GM19025 (cell line): ENCODE results near the gene PAQR5.
"Not testable (repeated sequence)": the region's sequence is repeated elsewhere in the genome, so short reads cannot be mapped to it uniquely, and the experiment has no call there.

Experiments used
- ATAC-seq: cut with Tn5 transposase; IDR thresholded peaks from one replicate; pipeline ENCODE4 v1.9.1; 2021; ENCODE audit warnings: mild to moderate bottlenecking, low read depth, moderate library complexity; ENCODE audit not compliant: unreplicated experiment

The PAQR5 gene

GRCh38 chr15:69298697-69299441 is at the start of gene PAQR5:
Gene PAQR5 (plus strand): TSS chr15:69298912. CDS start chr15:69360081, 61,169 bp downstream.
- ATAC-seq = no peak

DNA sequence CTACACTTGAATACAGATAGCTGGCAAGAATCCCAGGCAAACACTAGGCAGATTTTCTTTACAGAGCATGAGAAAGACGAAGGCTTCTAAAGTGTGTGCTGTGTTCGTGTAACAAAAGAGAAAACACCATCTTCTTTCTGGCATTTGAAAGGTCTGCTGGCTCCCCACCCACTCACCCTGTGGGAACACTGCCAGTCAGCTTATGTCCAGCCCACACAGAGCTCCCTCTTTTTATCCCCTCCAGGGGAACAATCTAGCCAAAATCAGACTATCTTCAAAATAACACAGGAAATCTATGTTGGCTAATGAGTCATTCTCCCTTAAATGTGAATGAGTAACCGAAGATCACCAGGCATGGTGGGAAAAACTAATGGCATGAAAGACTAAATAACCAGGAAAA is 45.6 kb upstream of the PAQR5 start:
- no peak for ATAC-seq

GRCh38 chr15:69265347-69265955 is 33.3 kb upstream of the PAQR5 start:
- ATAC-seq = no peak

GRCh38 chr15:69271217-69271616 is 27.5 kb upstream of the PAQR5 start:
- ATAC-seq = no peak

DNA sequence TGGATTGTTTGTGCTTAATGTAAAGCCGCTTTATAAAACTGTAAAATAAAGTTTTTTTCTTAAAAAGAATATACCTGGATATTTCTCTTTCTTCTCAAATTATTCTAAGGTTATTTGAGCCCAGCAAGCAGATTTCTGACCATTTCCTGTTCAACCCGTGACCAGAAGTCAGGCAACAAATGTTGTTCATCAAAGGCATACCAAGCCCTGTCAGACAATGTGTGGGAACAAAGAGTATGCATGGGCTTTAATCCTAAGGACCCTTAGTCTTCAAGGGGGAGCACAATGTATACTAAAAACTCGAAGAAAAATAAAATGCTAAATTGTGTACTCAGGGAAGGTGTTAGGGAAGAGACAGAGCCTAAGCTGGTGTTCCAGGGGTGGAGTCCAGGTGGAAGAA is 26.6 kb upstream of the PAQR5 start:
- no peak for ATAC-seq

GRCh38 chr15:69272891-69273290 is 25.8 kb upstream of the PAQR5 start:
- ATAC-seq = no peak

DNA sequence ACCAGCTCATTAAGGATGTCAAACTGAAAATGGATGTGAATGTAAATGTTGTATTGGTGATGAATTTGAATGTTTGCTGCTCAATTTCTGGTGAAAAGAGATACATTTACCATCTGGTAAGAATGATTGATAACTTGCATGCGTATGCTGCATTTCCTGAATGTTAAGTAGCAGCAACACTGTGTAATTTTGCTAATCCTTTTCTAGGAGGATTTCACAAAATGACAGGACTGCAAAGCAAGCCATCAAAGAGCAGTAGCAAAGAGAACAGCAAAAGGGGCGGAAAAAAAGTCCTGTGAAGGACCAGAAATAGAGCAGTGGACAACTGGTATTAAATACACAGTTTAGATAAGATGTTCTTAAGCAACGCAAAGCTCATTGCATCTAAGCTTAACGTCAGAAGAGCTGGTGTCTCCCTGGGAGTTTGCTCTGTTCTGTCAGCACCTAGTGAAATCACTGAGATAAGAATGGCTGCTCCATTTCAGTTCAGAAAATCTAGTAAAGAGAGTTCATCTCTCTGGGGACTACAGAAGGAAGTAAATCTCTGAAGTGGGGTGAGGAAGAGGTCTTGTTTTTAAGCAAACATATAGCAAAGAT is 23.5 kb upstream of the PAQR5 start:
- no peak for ATAC-seq

GRCh38 chr15:69275933-69276560 is 22.7 kb upstream of the PAQR5 start:
- ATAC-seq = no peak

- no peak for ATAC-seq
These were observed 21.4 kb upstream of the PAQR5 start for GRCh38 chr15:69277316-69277715.

- no peak for ATAC-seq
These were observed 19.1 kb upstream of the PAQR5 start for GRCh38 chr15:69279636-69280035.

GRCh38 chr15:69280783-69281182 is 17.9 kb upstream of the PAQR5 start:
- ATAC-seq = no peak

- ATAC-seq = no peak
These were observed 16.5 kb upstream of the PAQR5 start for GRCh38 chr15:69282104-69282743.

- no peak for ATAC-seq
These were observed 12.9 kb upstream of the PAQR5 start for GRCh38 chr15:69285834-69286233.

- no peak for ATAC-seq
These were observed 10.7 kb upstream of the PAQR5 start for GRCh38 chr15:69288011-69288410.

DNA sequence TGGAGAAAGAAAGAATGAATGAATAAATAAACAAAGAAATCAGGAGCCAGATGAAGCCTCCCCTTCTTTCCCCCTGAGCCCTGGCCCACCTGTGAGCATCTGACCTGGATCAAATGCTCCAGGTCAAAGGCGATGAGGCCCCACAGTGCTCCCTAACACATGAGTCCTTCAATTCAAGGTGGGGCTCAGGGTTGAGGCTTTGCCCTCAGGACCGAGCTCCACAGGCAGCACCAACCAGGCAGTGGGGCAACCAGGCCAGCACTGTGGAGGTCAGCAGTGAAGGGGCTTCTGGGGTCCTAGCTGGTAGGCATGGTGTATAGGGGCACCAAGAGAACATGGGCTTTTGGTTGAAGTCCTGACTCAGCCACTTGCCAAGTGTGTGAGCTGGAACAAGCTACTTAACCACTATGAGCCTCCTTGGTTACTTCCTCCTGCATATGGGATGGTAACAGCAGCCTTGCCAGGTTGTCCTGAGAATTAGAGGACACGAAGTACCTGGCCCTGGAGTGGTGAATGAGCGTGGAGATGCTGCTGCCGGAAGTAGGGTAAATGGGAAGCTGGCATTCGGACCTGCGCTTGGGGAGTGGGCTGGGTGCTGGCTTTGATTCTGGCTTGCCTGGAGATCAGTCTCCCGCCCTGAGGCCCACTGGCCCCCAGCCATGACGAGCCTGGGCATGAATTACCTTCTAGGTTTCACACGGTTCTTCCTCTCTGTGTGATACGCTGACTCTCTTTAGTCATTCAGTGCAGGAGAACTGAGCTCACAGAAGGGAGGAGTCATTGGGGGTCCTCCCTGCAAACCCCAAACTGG is 10.0 kb upstream of the PAQR5 start:
- ATAC-seq = no peak

DNA sequence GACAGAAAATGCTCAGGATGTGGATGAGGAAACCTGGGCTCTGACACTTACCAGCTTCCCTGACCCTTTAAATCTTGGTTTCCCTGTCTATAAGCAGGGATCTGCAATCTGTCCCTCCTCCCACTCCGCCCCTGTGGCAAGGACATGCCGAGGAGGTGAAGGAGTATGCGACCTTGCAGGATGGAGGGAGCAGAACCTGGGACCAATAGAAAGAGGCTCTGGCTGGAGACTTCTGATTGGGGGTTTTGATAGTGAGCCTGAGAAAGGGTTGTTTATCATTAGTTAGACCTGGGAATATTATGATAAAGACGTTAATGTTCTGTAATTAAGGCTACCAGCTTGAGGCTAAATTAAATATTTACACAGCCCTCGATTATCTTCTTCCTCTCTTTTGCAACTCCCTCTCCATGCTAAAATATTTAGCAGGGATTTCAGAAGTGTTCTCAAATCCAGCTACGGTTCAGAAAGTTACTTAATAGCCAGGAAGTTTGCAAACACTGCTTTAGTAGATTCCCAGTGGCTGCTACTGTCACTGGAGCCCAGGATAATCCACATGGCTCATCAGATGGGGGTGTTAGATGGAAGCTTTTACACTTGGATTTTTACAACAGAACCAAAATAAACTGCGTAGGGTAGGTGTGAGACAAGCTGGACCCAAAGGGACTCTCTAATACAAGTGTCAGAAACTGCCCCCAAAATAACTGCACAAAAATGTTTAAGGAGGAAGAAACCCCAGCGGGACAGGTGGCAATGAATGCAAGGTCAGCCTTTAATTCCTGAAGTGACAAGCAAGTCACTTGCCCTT is 9.2 kb upstream of the PAQR5 start:
- ATAC-seq = no peak

DNA sequence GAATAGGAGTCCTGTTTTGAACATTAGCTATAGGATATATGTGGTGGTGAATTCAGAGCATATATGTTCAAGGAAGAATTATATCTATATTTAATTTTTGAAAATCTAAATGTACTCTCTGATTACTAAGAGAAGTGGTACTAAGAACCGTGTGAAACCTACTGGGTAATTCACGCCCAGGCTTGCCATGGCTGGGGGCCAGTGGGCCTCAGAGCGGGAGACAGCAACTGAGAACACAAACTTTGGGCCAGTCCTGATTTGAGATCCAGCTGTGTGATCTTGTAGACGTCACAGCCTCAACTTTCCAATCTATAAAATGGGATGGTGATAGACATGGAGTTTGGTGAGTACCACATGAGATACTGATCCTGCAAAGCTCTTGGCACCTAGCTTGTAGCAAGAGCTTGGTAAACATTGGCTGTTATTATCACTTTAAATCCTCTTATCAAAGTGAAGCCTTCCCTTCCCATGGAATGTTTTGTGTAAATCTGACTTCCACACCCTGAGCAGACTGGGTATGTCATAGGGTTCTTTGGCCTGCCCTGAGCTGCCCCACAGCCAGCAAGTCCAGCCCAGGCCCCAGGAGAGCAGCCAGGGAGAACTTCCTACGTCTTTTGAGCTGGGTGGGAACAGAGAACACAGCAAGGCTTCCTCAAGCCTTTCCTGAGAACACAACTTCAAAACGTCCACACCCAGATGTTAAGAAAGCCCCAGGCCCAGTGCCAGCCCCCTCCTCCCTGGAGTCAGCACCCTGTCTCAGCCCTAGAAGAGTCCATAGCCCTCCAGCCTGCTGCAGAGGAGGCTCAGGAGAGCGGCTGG is 8.2 kb upstream of the PAQR5 start:
- ATAC-seq = no peak

DNA sequence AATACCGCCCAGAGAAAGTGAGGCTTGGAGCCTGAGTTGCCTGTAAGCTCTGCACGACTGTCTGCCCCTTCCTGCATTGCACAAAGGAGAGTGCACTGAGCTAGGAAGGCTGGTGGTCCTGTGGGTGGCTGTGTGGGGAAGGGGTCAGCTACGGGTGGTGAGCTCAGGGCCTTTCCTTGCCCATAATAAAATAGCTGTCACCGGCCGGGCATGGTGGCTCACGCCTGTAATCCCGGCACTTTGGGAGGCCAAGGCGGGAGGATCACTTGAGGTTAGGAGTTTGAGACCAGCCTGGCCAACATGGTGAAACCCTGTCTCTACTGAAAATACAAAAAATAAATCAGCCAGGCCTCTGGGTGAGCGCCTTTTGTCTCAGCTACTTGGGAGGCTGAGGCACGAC is 7.1 kb upstream of the PAQR5 start:
- not testable (repeated sequence) for ATAC-seq
